Fibroblast of skin of abdomen (primary cell): Measurements from ENCODE around the gene TCN1. TPM values are rescaled to one million over a fixed set of nuclear protein-coding genes. Genes with fewer than 3 reads are reported as not detected.
"Not testable (repeated sequence)": the region's sequence is repeated elsewhere in the genome, so short reads cannot be mapped to it uniquely, and the experiment has no call there.

ENCODE experiments used
- DNase-seq: peaks from one replicate; pipeline ENCODE4 v3.0.0-alpha.2; 2013
- polyA plus RNA-seq, 2 experiments: library from polyadenylated mRNA; unstranded; fragments of 120-200 nt; gene quantifications; one replicate each; pipeline ENCODE4 v1.2.1, GENCODE V29; 2013; ENCODE audit not compliant: insufficient read length in 2 of 2

The TCN1 gene
- polyA plus RNA-seq (2013, experiment 1 of 2; ENCODE audit: insufficient read length): not detected
- not detected for polyA plus RNA-seq (2013, experiment 2 of 2; ENCODE audit: insufficient read length)

DNA sequence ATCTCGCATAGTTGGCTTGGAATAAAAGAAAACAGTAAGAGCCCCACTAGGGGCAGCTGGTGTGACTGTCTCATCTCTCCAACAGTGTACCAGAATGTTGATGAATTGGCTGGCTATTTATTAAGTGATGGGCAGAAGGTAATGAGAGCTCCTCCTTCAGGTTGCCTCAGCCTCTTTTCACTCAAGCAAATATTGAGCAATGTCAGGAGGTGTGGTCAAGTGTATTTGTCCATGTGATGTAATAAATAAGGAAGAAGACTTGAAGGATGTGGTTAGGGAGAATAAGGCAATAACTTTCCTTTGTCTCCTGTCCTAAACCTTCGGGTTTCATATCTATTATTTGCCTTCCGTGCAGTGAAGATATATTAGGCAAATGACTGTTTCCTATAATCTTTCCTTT lies at the start of gene TCN1:
Gene TCN1 (minus strand): TSS at position 91 of the 400 bp plus-strand sequence. CDS start 17 bp downstream, at position 74.
- DNase-seq: no peak

- not testable (repeated sequence) for DNase-seq
These were observed 37.3 kb upstream of the TCN1 start for GRCh38 chr11:59903569-59903968.

GRCh38 chr11:59901306-59901705 lies 35.0 kb upstream of the TCN1 start:
- DNase-seq: no peak

DNA sequence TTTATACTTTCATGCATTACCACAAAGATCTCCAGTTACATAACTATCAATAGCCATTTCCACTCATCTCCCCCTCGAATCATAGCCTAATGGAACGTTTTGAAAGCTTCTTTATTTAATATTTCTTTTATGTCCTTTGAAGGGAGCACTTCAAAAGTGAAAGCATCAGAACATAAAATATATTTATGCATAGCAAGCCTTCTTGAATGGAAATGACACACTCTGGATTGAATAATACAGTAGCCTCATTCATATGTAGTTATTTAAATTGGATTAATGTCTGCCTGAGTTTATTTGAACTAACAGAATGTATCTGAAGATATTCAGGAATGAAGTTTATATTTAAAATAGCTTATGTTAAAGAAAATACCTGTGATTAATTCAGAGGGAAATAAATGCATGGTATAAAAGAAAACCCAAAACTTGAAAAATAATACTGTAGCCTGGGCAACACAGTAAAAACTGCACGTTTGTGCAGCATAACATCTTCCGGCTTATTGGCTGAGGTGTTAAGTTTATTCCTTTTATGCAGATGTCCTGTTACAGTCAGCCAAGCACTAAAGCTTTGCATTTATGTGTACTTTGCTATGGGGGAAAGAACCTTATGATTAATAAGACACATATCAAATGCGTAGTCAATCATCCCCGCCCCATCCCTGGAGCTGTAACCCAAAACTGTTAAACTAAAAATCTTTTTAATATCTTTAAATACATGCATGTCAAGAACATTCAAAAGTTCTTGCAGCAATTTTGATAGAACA lies 34.3 kb upstream of the TCN1 start:
- DNase-seq: no peak

GRCh38 chr11:59899532-59899931 lies 33.2 kb upstream of the TCN1 start:
- DNase-seq: no peak

DNA sequence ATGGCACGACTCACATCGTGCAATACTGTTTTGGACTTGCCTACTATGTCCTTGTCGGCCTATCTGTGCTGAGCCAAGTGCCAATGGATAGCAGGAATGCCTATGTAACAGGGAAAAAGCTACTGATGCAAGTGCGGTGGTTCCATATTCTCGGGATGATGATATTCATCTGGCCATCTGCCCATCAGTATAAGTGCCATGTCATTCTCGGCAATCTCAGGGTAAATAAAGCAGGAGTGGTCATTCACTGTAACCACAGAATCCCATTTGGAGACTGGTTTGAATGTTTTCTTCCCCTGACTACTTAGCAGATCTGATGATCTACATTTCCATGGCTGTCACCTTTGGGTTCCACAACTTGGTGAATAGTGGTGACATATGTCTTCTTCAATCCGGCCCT lies 32.4 kb upstream of the TCN1 start:
- DNase-seq: no peak

GRCh38 chr11:59898046-59898445 lies 31.8 kb upstream of the TCN1 start:
- DNase-seq: no peak

DNA sequence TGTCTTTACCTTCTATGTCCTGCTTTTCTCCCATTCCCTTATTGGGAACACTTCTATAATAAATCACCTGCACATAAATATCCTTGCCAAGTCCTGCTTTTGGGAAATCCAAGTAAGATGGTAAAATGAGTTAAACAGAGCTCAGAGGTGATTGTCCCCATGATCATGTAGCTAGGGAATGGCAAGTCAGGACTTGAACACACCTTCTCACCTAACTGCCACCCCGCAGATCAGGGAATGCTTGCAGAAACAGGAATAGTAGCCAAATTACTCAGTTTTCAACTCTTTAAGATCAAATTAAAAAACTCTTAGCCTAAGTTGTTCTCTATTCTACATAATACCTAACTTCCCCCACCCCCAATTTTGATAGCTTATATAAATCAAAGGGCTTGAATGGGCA lies 28.3 kb upstream of the TCN1 start:
- no peak for DNase-seq

GRCh38 chr11:59891781-59892181 lies 25.5 kb upstream of the TCN1 start:
- no peak for DNase-seq

DNA sequence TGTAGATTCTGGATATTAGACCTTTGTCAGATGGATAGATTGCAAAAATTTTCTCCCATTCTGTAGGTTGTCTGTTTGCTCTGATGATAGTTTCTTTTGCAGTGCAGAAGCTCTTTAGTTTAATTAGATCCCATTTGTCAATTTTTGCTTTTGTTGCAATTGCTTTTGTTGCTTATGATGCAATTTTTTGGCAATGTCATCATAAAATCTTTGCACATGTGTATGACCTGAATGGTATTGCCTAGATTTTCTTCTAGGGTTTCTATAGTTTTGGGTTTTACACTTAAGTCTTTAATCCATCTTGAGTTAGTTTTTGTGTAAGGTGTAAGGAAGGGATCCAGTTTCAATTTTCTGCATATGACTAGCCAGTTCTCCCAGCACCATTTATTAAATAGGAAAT lies 20.9 kb upstream of the TCN1 start:
- DNase-seq: not testable (repeated sequence)

GRCh38 chr11:59883597-59883996 lies 17.3 kb upstream of the TCN1 start:
- no peak for DNase-seq

DNA sequence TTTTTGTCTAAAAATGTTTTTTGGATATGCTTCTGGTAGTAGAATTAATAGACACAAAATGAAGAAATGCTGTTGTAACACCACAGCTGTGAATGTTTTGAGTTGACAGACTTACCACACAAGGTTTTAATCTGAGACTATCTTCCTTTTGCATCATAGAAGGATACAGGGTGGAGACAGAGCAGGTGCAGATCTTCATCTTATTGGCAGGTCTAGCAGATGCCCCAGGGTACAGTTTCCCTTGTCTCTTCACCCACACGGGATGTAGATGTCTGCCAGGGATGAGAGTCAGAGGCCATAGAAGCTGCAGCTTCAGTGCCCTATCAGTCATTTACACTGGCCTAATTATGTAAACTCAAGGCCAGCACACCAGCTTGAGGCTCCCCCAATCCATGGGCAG lies 13.3 kb upstream of the TCN1 start:
- no peak for DNase-seq

DNA sequence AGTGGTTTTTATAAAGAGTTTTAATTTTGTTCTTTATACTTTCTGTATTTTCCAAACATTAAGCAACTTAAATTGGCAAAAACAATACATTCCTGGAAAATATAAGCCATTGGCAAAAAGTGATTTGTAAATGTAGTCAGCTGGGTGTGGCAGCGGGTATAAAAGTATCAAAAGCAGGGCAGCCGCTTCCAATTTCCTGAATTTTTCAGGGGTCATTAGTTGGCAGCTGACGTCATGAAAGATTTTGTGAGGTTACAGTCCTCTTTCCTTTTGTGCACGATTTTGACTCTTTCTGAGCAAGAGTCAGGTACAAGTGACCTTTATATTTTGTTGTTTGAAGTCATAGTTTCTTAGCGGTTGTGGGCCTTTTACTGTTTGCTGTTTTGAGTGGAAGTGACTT lies 12.3 kb upstream of the TCN1 start, which contains the start of gene OOSP3:
Gene OOSP3 (plus strand): TSS at position 208 of the 400 bp plus-strand sequence. CDS start 27 bp downstream, at position 235.
- no peak for DNase-seq

GRCh38 chr11:59877784-59878183 lies 11.5 kb upstream of the TCN1 start:
- DNase-seq: no peak

DNA sequence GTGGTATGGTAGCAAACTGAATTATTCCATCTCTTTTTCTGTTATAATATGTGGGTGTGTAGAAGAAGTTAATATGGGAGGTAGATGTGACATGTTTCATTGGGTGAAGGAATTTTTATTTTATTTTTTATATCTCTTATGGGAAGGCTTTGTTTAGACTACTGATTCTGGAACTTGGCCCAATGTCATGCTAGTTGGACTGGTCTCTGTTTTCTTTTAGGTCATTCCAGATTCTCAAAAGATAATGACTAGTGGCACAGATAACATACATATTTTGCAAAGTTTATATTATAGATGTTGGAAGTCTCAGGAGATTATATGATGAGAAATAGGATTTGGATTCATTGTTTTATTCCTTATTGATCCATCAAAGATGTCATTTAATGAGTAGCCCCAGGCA lies 11.0 kb upstream of the TCN1 start:
- no peak for DNase-seq

- no peak for DNase-seq
These were observed 9.7 kb upstream of the TCN1 start for GRCh38 chr11:59875856-59876519.

GRCh38 chr11:59872076-59872475 lies 5.8 kb upstream of the TCN1 start:
- DNase-seq: no peak

GRCh38 chr11:59867946-59868345 lies 1.7 kb upstream of the TCN1 start:
- DNase-seq: no peak

DNA sequence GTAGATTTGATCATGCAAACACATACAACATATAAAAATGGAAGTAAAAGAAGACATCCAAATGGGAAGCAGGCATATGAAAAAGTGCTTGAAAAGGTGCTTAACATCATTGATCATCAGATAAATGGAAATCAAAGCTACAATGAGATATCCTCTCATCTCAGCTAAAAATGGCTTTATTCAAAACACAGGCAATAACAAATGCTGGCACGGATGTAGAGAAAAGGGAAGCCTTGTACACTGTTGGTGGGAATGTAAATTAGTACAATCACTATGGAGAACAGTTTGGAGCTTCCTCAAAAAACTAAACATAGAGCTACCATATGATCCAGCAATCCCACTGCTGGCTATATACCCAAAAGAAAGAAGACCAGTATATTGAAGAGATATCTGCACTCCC lies 549 bp upstream of the TCN1 start:
- no peak for DNase-seq

DNA sequence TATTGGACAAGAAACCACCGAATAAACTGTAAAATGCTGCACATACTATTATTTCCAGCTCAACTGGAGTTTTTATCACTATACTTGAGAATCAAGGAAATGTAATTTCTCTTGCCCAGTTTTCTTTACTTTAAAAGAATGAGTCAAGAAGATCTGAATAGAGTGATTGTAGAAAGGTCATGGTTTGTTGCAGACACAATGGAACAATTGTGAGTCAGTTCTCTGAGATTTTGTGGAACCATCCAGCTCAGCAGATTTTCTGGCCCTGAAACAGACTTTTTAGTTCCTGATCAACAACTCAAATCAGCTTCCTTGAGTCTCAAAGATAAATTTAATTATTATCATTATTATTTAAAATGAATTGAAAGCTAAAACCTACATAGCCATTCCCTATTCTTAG lies 1.3 kb downstream of the TCN1 start:
- DNase-seq: no peak

DNA sequence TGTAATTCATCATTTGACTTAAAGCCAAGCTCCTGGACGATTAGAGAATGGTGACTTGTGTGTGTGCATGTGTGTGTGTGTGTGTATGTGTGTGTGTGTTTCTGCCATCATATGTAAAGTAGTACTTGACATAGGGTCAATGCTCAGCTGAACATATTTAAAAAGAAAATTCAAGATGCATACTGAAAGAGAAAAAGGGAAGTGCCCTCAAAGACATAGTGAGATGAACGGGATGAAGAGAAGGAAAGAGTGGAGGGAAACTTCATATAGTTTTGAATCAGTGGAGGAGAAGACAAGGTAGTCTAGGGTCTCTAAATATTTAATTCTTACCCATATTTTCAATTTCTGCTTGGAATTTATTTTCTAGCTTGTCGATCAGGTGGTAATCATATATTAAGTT lies 4.0 kb downstream of the TCN1 start:
- no peak for DNase-seq

DNA sequence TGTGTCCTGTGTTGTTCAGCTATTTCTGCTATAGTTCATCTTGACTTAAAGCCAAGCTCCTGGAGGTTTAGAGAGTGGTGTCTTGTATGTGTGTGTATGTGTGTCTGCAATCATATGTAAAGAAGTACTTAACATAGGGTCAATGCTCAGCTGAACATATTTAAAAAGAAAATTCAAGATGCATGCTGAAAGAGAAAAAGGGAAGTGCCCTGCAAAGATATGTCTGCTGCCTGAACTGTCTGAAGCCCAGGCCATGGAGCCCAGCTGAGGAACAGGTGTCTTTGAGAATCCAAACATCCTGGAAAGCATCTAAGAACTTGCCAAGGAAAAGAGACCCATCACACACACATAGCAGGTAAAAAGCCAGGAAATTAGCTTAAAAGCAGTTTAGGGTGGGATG lies 6.6 kb downstream of the TCN1 start:
- DNase-seq: no peak

GRCh38 chr11:59857439-59858434 lies 8.6 kb downstream of the TCN1 start:
- no peak for DNase-seq
